Measurements from ENCODE around the gene ZNF414.

DNA sequence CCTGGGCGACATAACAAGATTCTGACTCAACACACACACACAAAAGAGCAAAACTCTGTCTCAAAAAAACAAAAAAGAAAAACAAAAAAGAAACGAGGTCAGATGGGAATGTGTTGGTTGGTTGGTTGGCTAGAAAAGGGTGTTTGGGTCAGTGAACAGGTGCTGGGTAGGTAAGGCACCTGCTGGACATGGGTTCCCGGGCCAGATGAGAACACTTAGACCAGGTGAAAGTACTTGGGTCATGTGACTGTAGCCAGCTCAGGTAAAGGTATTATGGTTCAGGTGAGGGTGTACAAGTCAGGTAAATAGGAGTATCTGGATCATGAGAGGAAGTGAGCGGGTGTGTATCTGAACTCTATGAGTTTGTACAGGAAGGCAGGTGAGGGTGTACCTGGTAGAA, 14.5 kb upstream of the ZNF414 start:
- TF ChIP-seq, protein P1, sequence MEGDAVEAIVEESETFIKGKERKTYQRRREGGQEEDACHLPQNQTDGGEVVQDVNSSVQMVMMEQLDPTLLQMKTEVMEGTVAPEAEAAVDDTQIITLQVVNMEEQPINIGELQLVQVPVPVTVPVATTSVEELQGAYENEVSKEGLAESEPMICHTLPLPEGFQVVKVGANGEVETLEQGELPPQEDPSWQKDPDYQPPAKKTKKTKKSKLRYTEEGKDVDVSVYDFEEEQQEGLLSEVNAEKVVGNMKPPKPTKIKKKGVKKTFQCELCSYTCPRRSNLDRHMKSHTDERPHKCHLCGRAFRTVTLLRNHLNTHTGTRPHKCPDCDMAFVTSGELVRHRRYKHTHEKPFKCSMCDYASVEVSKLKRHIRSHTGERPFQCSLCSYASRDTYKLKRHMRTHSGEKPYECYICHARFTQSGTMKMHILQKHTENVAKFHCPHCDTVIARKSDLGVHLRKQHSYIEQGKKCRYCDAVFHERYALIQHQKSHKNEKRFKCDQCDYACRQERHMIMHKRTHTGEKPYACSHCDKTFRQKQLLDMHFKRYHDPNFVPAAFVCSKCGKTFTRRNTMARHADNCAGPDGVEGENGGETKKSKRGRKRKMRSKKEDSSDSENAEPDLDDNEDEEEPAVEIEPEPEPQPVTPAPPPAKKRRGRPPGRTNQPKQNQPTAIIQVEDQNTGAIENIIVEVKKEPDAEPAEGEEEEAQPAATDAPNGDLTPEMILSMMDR (conservative IDR thresholded peaks at IDR 0.05; ENCODE audit: low read depth, low read length) = no peak
- no peak for TF ChIP-seq EZH2 (IDR thresholded peaks at IDR 0.05; ENCODE audit: borderline replicate concordance, low read depth, low read length, poor library complexity, severe bottlenecking)
